HG03565 (cell line): ENCODE results near the gene PRRT2.
A peak's percentile ranks its signal among the peaks of the same experiment; 100 is the strongest.

Experiments used
- ATAC-seq: cut with Tn5 transposase; IDR thresholded peaks from one replicate; pipeline ENCODE4 v1.9.1; 2021; ENCODE audit warnings: mild to moderate bottlenecking, moderate library complexity; ENCODE audit not compliant: unreplicated experiment

Gene PRRT2

GRCh38 chr16:29860218-29860617, 48.2 kb downstream of the PRRT2 start:
- ATAC-seq, result no peak

GRCh38 chr16:29862383-29862883, 50.4 kb downstream of the PRRT2 start:
- no peak for ATAC-seq

GRCh38 chr16:29862884-29863668, 51.1 kb downstream of the PRRT2 start, which contains the start of gene CDIPT:
CDIPT (minus strand) TSS chr16:29863226; CDS start chr16:29862857, 369 bp downstream.
- peak; percentile 91 for ATAC-seq

GRCh38 chr16:29863669-29863984, 51.6 kb downstream of the PRRT2 start:
- no peak for ATAC-seq

DNA sequence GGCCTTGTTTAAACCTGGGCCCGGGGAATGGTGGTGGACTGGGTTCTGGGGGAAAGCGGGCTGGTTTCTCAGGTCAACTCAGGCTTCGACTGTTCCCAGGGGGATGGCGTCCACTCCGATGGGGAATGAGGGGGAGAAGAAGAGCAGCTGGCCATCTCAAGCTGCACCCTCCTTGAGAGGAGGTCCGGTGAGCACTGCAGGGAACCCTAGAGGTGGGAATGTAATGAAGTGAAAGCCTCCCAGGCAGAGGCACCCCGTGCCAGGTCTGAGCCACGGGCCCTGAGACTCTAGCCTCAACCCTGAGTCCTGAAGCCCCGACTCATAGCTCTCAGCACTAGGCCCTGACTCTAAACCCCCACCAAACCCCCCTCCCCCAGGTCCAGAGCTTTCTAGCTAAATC, 52.2 kb downstream of the PRRT2 start:
- ATAC-seq, result no peak
